Body of pancreas (tissue), 4 donors: ENCODE results near the gene NR5A1.

Experiments
- CTCF ChIP-seq, 7 experiments: fragments of 450-650 bp in 4 of 7; fragments of 200-600 bp in 3 of 7; sonication (generic) in 3 of 7; IDR thresholded peaks; one replicate each; pipeline ENCODE4 v1.5.1; 2016 to 2019; ENCODE audit warnings: antibody characterized with exemption in 7 of 7
- POLR2A ChIP-seq, 3 donors: fragments of 450-650 bp; IDR thresholded peaks; one replicate each; pipeline ENCODE4 v1.6.1; 2016; ENCODE audit warnings: antibody characterized with exemption in 3 of 3, mild to moderate bottlenecking in 2 of 3

GRCh38 chr9:124521142-124521541, 13.9 kb upstream of the NR5A1 start:
- no peak for TF ChIP-seq CTCF (IDR thresholded peaks at IDR 0.05)
- no peak for TF ChIP-seq POLR2A (IDR thresholded peaks at IDR 0.05)
